ENCODE measurements around the gene HOMER3.

Gene HOMER3

DNA sequence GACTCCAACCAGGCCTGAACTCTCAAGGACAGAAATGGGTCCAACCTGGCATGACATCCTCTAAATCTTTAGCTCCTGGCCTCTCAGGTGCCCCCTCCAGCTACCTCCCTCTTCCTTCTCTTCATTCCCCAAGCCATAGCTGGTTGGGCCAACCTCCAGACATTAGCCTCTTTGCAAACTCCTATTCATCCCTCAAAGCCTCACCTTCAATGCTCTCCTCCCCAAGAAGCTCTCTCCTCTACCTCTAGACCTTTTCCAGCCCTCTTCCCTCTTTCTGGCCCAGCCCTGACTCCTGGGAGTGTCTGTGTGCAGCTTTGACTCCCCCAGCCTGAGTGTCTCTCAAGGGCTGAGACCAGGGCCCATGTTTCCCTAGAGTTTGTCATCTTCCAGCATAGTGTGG lies 5.3 kb upstream of the HOMER3 start:
- no peaks in the 10 kb centered on the region for H3K27me3 ChIP-seq (ENCODE audit: insufficient read depth, poor library complexity, severe bottlenecking)
- no peak overlapping the region for H3K27ac ChIP-seq (replicated peaks)
- TF ChIP-seq, protein P1, sequence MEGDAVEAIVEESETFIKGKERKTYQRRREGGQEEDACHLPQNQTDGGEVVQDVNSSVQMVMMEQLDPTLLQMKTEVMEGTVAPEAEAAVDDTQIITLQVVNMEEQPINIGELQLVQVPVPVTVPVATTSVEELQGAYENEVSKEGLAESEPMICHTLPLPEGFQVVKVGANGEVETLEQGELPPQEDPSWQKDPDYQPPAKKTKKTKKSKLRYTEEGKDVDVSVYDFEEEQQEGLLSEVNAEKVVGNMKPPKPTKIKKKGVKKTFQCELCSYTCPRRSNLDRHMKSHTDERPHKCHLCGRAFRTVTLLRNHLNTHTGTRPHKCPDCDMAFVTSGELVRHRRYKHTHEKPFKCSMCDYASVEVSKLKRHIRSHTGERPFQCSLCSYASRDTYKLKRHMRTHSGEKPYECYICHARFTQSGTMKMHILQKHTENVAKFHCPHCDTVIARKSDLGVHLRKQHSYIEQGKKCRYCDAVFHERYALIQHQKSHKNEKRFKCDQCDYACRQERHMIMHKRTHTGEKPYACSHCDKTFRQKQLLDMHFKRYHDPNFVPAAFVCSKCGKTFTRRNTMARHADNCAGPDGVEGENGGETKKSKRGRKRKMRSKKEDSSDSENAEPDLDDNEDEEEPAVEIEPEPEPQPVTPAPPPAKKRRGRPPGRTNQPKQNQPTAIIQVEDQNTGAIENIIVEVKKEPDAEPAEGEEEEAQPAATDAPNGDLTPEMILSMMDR (IDR thresholded peaks at IDR 0.05; ENCODE audit: insufficient read depth, low read length), result no peak
- no peak for TF ChIP-seq SPI1 (IDR thresholded peaks at IDR 0.05; ENCODE audit: borderline replicate concordance, low read depth)
- H3K4me3 ChIP-seq (replicated peaks; ENCODE audit: insufficient read depth, low read length), result no peak overlapping the region
- DNase-seq (ENCODE audit: low read depth in 1 of 2, low spot score in 1 of 2), result no peak

DNA sequence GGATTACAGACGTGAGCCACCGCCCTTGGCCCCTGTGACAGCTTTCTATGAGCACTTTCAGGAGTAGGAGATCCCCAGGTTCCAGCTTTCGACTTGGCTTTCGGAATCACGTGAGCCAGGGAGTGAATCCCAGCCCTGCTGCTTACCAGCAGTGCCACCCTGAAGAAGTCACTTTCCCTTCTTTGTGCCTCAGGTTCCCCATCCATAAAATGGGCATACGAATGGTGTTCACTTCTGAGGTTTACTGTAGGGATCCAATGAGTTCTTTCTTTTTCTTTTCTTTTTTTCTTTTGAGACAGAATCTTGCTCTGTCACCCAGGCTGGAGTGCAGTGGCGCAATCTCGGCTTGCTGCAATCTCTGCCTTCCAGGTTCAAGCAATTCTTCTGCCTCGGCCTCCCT lies 4.3 kb upstream of the HOMER3 start:
- H3K27me3 ChIP-seq (ENCODE audit: insufficient read depth, poor library complexity, severe bottlenecking), result peaks cover 1% of the 10 kb centered on the region
- H3K4me3 ChIP-seq (replicated peaks; ENCODE audit: insufficient read depth, low read length), result no peak overlapping the region
- no peak overlapping the region for H3K27ac ChIP-seq (replicated peaks)
- no peak for TF ChIP-seq POLR2AphosphoS5 (IDR thresholded peaks at IDR 0.05; ENCODE audit: low read depth)
- no peak for TF ChIP-seq REST (IDR thresholded peaks at IDR 0.05; ENCODE audit: insufficient replicate concordance, low read depth)
- no peak for TF ChIP-seq SPI1 (IDR thresholded peaks at IDR 0.05; ENCODE audit: borderline replicate concordance, low read depth)
- no peak for TF ChIP-seq GABPA (IDR thresholded peaks at IDR 0.05; ENCODE audit: low read depth)
- TF ChIP-seq, protein P1 (IDR thresholded peaks at IDR 0.05; ENCODE audit: insufficient read depth, low read length), result no peak
- no peak for DNase-seq (ENCODE audit: low read depth in 1 of 2, low spot score in 1 of 2)

GRCh38 chr19:18943465-18943864 lies 2.4 kb upstream of the HOMER3 start:
- no peak for DNase-seq (ENCODE audit: low read depth in 1 of 2, low spot score in 1 of 2)
- Histone ChIP-seq H3K27me3 (ENCODE audit: insufficient read depth, poor library complexity, severe bottlenecking) (peaks cover 3% of the 10 kb centered on the region), H3K4me3 (replicated peaks; ENCODE audit: insufficient read depth, low read length) (no peak overlapping the region), H3K27ac (replicated peaks) (no peak overlapping the region)
- TF ChIP-seq SPI1 (IDR thresholded peaks at IDR 0.05; ENCODE audit: borderline replicate concordance, low read depth), result no peak
- TF ChIP-seq POLR2AphosphoS5 (IDR thresholded peaks at IDR 0.05; ENCODE audit: low read depth), result no peak

GRCh38 chr19:18942692-18943091 lies 1.7 kb upstream of the HOMER3 start:
- DNase-seq (ENCODE audit: low read depth in 1 of 2, low spot score in 1 of 2), result no peak
- TF ChIP-seq, protein P1 (IDR thresholded peaks at IDR 0.05; ENCODE audit: insufficient read depth, low read length), result no peak
- TF ChIP-seq GABPA (IDR thresholded peaks at IDR 0.05; ENCODE audit: low read depth), result no peak
- no peak for TF ChIP-seq REST (IDR thresholded peaks at IDR 0.05; ENCODE audit: insufficient replicate concordance, low read depth)
- TF ChIP-seq SPI1 (IDR thresholded peaks at IDR 0.05; ENCODE audit: borderline replicate concordance, low read depth), result no peak
- no peak for TF ChIP-seq POLR2AphosphoS5 (IDR thresholded peaks at IDR 0.05; ENCODE audit: low read depth)
- Histone ChIP-seq H3K4me3 (replicated peaks; ENCODE audit: insufficient read depth, low read length) (no peak overlapping the region), H3K27ac (replicated peaks) (no peak overlapping the region), H3K27me3 (ENCODE audit: insufficient read depth, poor library complexity, severe bottlenecking) (peaks cover 3% of the 10 kb centered on the region)
